Vagina (tissue), 2 donors: ENCODE data around the gene CCDC69.

Experiments
- CTCF ChIP-seq, 3 experiments: fragments of 450-650 bp in 2 of 3; fragments of 200-600 bp in 1 of 3; sonication (generic) in 1 of 3; IDR thresholded peaks; one replicate each; pipeline ENCODE4 v1.5.1; 2017 to 2019; ENCODE audit warnings: antibody characterized with exemption in 3 of 3, mild to moderate bottlenecking in 2 of 3, moderate library complexity in 2 of 3
- POLR2A ChIP-seq, 2 donors: fragments of 450-650 bp; IDR thresholded peaks; one replicate each; pipeline ENCODE4 v1.6.1; 2017; ENCODE audit warnings: antibody characterized with exemption in 2 of 2, mild to moderate bottlenecking in 2 of 2, moderate library complexity in 2 of 2
- POLR2AphosphoS5 ChIP-seq, 2 donors: sonication (generic); formaldehyde crosslinking; IDR thresholded peaks; one replicate each; pipeline ENCODE4 v1.9.0; 2017; ENCODE audit warnings: antibody characterized with exemption in 2 of 2, mild to moderate bottlenecking in 2 of 2, low read depth in 1 of 2; ENCODE audit not compliant: insufficient read depth in 1 of 2

GRCh38 chr5:151225071-151225470 is 1.2 kb upstream of the CCDC69 start:
- TF ChIP-seq CTCF (IDR thresholded peaks at IDR 0.05) (no peak), POLR2A (IDR thresholded peaks at IDR 0.05) (no peak), POLR2AphosphoS5 (IDR thresholded peaks at IDR 0.05; ENCODE audit: insufficient read depth in 1 of 2, low read depth in 1 of 2) (no peak)
